GM12872 (cell line): Measurements from ENCODE around the gene ARL4A.

Source experiments
- TF ChIP-seq, protein P1 (sequence below): IDR thresholded peaks from 3 replicates; pipeline ENCODE4 v1.5.1; 2011; ENCODE audit warnings: low read depth, mild to moderate bottlenecking, low read length, moderate library complexity; ENCODE audit not compliant: insufficient read depth

The ARL4A gene

DNA sequence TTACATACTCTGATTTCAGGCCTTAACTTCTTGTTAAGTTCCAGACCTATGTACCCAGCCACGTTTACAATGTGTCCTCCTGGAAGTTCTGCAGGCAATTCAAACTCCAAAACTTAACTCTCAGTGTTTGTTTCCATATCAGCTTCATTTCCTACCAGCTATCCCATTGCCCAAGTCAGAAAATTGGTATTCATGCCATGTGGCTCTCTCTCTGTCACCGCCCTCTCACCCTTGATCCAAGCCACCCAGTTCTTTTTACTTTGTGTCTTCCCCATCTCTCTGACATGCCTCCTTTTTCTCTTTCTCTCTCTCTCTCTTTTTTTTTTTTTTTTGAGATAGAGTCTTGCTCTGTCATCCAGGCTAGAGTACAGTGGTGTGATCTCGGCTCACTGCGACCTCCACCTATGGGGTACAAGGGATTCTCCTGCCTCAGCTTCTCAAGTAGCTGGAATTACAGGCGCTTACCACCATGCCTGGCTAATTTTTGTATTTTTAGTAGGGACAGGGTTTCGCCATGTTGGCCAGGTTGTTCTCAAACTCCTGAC is 33.9 kb downstream of the ARL4A start:
- TF ChIP-seq, protein P1, sequence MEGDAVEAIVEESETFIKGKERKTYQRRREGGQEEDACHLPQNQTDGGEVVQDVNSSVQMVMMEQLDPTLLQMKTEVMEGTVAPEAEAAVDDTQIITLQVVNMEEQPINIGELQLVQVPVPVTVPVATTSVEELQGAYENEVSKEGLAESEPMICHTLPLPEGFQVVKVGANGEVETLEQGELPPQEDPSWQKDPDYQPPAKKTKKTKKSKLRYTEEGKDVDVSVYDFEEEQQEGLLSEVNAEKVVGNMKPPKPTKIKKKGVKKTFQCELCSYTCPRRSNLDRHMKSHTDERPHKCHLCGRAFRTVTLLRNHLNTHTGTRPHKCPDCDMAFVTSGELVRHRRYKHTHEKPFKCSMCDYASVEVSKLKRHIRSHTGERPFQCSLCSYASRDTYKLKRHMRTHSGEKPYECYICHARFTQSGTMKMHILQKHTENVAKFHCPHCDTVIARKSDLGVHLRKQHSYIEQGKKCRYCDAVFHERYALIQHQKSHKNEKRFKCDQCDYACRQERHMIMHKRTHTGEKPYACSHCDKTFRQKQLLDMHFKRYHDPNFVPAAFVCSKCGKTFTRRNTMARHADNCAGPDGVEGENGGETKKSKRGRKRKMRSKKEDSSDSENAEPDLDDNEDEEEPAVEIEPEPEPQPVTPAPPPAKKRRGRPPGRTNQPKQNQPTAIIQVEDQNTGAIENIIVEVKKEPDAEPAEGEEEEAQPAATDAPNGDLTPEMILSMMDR, result no peak

DNA sequence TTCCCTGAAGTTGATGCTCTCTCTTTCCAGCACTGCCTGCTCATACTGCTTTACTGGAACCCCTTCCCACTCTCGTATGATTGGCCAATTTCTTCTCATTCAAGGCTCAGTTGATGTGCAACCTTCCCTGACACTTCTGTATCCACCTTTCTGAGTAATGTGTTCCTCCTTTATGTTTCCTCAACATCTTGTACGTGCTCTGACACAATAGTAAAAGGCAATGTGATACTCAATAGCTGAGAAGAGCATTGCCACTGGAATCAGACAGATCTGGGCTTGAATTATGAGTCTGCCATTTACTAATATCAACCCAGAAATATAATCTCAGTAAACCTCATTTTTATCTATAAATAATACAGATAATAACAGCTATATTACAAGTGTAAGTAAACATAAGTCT is 34.7 kb downstream of the ARL4A start:
- TF ChIP-seq, protein P1, result no peak

DNA sequence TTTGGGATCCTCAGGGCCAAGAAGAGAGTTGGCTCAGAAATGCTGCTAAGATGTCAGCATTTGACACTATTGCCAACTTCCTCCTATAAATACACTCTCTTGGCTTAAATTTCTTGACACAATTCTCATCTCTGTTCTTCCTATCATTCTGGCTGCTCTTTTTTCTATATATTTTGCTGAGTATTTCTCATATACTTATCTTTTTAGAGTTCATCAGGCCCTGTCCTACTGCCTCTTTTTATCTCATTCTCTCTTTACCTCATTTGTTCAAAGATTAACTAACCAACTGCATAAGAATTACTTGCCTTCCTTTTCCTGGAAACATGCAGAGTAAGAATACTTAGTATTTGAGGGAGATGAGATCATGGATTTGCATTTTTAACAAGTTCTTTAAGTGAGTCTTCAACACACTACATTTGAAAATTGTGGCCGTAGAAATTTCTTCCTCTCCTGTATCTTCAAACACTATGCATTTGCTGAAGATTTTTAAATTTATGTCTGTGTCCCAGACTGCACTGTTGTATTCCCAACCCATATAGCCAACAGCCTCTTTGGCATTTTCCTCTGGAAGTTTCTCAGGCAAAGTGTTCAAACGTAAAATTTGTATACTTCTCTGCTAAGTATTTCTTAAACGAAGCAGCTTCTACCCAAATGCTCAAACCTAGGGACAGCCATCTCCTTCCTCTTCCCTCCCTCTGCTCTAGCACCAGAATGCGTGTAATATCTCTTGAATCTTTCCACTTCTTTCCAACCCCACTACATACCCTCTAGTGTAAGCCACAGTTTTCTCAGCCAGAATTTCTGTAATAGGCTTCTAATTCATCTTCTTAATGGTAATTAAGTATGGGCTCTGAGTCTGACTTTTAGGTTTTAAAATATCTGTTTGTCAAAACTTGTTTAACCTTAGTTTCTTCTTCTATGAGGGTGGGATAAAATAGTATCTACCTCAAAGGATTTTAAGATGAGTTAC is 35.5 kb downstream of the ARL4A start:
- TF ChIP-seq, protein P1, result no peak

DNA sequence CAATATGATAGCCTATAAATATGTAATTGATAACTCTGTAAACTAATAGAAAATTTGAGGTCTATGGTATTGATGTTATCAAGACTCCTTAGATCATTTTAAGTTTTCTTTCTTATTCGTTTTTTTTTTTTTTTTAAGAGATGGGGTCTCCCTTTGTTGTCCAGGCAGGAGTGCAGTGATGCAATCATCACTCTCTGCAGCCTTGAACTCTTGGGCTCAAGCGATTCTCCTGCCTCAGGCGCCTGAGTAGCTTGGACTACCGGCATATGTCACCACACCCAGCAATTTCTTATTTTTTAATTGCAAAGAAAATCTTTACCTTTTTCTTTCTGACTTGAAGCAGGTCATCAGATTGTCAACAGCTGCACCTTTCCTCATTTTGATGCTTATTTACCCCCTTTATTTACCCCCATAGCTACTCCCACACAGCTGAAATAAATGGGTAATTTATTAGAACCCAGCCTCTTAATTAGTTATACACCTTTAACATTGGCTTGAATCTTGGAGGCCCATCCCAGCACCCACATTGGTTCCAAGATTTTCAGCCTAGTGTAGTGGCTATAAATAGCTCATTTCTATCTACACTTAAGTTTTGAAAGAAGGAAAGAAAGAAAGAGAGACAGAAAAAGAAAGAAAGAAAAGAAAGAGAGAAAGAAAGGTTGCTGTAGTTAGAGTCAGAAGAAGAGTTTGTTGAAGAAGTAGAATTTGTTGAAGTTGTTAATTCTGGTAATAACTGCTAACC is 38.3 kb downstream of the ARL4A start:
- TF ChIP-seq, protein P1, result no peak

DNA sequence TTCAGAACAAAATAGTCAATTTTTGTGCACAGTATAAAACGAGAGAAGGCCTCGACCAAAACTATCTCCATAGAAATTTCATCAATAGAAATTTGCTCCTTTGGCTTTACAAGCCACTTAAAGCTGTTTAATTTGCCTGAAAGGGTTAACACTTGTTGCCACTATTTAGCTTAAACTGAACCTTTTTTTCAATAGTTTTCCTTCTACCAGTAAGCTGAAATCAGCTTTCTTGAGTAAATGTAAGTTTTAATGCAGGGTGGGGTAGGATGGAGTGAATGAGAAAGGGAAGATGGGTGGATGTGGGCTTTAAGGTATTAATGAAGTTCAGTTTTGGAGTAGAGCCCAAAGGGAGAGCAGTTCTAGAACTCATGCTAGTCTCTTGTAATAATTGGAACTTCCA is 39.5 kb downstream of the ARL4A start:
- TF ChIP-seq, protein P1, result no peak

DNA sequence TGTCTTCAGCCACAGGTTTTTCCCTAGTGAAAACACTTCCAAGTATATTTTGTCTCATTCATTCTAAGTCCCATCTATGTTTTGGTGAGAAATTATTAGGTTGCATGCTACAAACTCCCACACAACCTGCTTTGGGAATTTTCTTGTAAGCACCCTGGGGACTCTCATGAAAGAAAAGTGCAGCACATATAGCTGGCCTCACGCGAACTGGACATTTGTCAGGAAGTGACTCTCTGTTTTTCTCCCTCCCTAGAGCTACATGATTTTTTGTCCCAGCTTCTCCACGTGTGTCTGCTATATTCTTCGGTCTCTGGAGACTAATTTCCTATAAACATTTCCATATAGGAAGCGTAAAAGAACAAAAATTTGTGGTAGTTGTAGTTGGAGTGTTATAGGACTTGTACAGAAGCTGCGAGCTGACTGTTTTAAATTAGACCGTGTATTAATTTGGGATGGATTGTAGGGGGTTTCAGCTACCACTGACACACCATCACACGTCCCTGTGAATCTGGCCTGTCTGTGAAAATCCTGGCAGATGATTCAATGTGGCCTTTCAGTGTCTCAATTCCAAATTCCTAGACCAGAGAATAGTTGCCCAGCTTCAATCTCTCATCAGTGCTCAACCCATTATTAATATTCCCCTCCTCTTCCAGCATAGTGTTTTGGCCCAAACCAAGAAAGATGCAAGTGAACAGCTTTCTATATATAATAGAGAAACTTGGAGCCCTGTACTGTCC is 40.2 kb downstream of the ARL4A start:
- TF ChIP-seq, protein P1, result no peak

DNA sequence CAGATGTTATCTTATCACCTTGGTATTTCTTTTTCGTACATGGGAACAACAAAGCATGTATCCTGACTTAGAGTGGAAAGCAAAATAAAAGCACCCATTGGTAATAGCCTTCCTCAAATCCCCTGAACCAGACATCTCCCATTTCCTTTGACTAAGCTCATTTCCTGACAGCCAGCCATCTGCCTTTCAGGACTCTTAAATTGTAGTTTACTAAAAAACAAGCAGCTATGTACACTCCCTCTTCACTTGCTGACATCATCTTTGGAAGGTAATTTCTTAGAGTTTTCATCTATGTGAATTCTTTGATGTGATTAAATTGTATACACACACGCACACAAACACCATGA is 40.7 kb downstream of the ARL4A start:
- TF ChIP-seq, protein P1, result no peak
